WI38 (cell line): Measurements from ENCODE around the gene PCDHA2.
"Not testable (repeated sequence)": the region's sequence is repeated elsewhere in the genome, so short reads cannot be mapped to it uniquely, and the experiment has no call there.

Experiments
- H3K4me3 ChIP-seq: 2 replicates; pipeline ENCODE4 v1.5.1; 2011; ENCODE audit warnings: low read depth, mild to moderate bottlenecking, control low read depth, low read length
- TF ChIP-seq, protein P1 (sequence below): IDR thresholded peaks from 2 replicates; pipeline ENCODE4 v1.5.1; 2012; ENCODE audit warnings: low read depth, mild to moderate bottlenecking, control low read depth, low read length

The PCDHA2 gene

DNA sequence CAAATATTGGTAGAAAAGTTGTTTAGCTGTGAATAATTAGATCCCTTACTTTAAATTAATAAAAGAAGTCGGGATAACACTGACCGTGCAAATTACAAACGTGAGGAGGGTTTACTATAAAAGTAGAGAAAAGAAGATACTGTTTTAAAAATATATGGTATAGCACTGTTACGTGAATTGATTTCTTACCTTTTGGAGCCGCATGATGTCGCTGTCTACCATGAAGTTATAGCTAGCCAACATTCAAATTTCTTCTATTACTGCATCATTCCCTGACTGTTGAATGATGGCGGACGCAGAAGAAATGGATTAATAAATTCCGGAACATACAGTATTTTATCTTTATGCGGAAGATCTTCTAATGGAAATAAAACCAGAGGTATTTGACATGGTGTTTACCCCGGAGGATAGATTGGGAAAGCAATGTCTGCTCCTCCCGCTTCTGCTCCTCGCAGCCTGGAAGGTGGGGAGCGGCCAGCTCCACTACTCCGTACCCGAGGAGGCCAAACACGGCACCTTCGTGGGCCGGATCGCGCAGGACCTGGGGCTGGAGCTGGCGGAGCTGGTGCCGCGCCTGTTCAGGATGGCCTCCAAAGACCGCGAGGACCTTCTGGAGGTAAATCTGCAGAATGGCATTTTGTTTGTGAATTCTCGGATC, 33.2 kb downstream of the PCDHA2 start, which contains the start of gene PCDHA6:
Gene PCDHA6, plus strand, starts transcription at position 257 of the 658 bp plus-strand sequence. Its CDS starts 132 bp downstream, at position 389.
- TF ChIP-seq, protein P1, sequence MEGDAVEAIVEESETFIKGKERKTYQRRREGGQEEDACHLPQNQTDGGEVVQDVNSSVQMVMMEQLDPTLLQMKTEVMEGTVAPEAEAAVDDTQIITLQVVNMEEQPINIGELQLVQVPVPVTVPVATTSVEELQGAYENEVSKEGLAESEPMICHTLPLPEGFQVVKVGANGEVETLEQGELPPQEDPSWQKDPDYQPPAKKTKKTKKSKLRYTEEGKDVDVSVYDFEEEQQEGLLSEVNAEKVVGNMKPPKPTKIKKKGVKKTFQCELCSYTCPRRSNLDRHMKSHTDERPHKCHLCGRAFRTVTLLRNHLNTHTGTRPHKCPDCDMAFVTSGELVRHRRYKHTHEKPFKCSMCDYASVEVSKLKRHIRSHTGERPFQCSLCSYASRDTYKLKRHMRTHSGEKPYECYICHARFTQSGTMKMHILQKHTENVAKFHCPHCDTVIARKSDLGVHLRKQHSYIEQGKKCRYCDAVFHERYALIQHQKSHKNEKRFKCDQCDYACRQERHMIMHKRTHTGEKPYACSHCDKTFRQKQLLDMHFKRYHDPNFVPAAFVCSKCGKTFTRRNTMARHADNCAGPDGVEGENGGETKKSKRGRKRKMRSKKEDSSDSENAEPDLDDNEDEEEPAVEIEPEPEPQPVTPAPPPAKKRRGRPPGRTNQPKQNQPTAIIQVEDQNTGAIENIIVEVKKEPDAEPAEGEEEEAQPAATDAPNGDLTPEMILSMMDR = no peak
- no peak within 1 kb of the TSS for H3K4me3 ChIP-seq

DNA sequence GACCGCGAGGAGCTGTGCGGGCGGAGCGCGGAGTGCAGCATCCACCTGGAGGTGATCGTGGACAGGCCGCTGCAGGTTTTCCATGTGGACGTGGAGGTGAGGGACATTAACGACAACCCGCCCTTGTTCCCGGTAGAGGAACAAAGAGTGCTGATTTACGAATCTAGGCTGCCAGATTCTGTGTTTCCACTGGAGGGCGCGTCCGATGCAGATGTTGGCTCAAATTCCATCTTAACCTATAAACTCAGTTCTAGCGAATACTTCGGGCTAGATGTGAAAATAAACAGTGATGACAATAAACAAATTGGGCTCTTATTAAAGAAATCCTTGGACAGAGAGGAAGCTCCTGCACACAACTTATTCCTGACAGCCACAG, 33.7 kb downstream of the PCDHA2 start:
- TF ChIP-seq, protein P1 = no peak
- H3K4me3 ChIP-seq = no peak overlapping the region

DNA sequence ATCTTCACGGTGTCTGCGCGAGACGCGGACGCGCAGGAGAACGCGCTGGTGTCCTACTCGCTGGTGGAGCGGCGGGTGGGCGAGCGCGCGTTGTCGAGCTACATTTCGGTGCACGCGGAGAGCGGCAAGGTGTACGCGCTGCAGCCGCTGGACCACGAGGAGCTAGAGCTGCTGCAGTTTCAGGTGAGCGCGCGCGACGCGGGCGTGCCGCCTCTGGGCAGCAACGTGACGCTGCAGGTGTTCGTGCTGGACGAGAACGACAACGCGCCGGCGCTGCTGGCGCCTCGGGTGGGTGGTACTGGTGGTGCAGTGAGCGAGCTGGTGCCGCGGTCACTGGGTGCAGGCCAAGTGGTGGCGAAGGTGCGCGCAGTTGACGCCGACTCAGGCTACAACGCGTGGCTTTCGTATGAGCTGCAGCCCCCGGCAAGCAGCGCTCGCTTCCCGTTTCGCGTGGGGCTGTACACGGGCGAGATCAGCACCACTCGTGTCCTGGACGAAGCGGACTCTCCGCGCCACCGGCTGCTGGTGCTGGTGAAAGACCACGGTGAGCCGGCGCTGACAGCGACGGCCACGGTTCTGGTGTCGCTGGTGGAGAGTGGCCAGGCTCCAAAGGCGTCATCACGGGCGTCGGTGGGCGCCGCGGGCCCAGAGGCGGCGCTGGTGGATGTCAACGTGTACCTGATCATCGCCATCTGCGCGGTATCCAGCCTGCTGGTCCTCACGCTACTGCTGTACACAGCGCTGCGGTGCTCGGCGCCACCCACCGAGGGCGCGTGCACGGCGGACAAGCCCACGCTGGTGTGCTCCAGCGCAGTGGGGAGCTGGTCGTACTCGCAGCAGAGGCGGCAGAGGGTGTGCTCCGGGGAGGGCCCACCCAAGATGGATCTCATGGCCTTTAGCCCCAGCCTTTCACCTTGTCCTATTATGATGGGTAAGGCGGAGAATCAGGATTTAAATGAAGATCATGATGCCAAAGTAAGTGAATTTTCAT, 35.2 kb downstream of the PCDHA2 start:
- H3K4me3 ChIP-seq = not testable (repeated sequence)

DNA sequence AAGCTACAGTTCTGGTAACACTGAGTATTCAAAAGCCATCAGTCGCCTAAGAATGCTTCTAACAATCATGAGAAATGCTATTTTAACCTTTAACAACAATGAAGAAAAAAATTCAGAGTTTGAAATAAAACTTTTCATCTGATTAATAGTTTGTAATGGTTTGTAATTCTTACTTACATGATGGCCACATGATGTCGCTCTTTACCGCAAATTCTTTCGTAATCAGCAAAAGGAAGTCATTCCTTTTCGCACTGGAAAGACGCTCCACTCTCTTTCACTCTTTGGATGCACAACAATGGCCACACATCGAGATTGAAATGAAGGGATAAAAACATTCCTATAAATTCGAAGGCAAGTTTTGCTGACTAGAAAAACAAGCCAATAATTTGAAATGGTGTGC, 39.3 kb downstream of the PCDHA2 start, which contains the start of gene PCDHA7:
Gene PCDHA7, plus strand, starts transcription at position 277 of the 400 bp plus-strand sequence. Its CDS starts 115 bp downstream, at position 392.
- no peak within 1 kb of the TSS for H3K4me3 ChIP-seq

DNA sequence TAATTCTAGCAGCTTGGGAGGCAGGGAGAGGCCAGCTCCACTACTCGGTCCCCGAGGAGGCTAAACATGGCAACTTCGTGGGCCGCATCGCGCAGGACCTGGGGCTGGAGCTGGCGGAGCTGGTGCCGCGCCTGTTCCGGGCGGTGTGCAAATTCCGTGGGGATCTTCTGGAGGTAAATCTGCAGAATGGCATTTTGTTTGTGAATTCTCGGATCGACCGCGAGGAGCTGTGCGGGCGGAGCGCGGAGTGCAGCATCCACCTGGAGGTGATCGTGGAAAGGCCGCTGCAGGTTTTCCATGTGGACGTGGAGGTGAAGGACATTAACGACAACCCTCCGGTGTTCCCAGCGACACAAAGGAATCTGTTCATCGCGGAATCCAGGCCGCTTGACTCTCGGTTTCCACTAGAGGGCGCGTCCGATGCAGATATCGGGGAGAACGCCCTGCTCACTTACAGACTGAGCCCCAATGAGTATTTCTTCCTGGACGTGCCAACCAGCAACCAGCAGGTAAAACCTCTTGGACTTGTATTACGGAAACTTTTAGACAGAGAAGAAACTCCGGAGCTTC, 39.9 kb downstream of the PCDHA2 start:
- H3K4me3 ChIP-seq = not testable (repeated sequence)

More for the DNA sequence above, 39.3 kb downstream of the PCDHA2 start, which contains the start of gene PCDHA7:
- TF ChIP-seq, protein P1 = no peak

DNA sequence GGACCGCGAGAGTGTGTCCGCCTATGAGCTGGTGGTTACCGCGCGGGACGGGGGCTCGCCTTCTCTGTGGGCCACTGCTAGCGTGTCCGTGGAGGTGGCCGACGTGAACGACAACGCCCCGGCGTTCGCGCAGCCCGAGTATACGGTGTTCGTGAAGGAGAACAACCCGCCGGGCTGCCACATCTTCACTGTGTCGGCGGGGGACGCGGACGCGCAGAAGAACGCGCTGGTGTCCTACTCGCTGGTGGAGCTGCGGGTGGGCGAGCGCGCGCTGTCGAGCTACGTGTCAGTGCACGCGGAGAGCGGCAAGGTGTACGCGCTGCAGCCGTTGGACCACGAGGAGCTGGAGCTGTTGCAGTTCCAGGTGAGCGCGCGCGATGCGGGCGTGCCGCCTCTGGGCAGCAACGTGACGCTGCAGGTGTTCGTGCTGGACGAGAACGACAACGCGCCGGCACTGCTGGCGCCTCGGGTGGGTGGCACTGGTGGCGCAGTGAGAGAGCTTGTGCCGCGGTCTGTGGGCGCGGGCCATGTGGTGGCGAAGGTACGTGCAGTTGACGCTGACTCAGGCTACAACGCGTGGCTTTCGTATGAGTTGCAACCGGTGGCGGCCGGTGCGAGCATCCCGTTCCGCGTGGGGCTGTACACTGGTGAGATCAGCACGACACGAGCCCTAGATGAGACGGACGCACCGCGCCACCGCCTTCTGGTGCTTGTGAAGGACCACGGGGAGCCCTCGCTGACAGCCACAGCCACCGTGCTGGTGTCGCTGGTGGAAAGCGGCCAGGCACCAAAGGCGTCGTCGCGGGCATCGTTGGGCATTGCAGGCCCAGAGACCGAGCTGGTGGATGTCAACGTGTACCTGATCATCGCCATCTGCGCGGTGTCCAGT, 41.2 kb downstream of the PCDHA2 start:
- TF ChIP-seq, protein P1 = no peak

DNA sequence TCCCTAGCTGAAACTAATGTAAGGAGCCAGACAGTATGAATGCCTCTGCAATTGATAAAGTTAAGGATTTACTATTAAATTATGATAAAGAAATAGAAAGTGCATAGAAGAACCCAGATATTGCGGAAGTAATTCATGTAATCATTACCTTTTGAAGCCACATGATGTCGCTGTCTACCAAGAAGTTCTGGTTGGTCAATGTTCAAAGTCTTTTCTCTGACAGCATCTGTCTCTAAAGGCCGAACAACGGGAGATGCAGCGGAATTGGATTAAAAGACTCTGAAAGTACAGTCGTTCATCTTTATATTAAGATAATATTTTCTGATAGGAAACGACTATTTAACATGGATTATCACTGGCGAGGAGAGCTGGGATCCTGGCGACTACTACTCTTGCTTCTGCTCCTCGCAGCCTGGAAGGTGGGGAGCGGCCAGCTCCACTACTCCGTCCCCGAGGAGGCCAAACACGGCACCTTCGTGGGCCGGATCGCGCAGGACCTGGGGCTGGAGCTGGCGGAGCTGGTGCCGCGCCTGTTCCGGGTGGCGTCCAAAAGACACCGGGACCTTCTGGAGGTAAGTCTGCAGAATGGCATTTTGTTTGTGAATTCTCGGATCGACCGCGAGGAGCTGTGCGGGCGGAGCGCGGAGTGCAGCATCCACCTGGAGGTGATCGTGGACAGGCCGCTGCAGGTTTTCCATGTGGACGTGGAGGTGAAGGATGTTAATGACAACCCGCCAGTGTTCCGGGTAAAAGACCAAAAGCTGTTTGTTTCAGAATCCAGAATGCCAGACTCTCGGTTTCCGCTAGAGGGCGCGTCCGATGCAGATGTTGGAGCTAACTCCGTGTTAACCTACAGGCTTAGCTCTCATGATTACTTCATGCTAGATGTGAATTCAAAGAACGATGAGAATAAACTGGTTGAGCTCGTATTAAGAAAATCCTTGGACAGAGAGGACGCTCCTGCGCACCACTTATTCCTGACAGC, 46.6 kb downstream of the PCDHA2 start, which contains the start of gene PCDHA8:
Gene PCDHA8, plus strand, starts transcription at position 210 of the 985 bp plus-strand sequence. Its CDS starts 135 bp downstream, at position 345.
- no peak within 1 kb of the TSS for H3K4me3 ChIP-seq
- TF ChIP-seq, protein P1 = peak; percentile 21; the same call in 1 of the 2 replicates

More for the DNA sequence above, 41.2 kb downstream of the PCDHA2 start:
- no peak overlapping the region for H3K4me3 ChIP-seq
